ENCODE measurements around the gene MCL1. TPM values are rescaled to one million over a fixed set of nuclear protein-coding genes. Genes with fewer than 3 reads are reported as not detected.
A peak's percentile ranks its signal among the peaks of the same experiment; 100 is the strongest.
"Not testable (repeated sequence)": the region's sequence is repeated elsewhere in the genome, so short reads cannot be mapped to it uniquely, and the experiment has no call there.

Gene MCL1
- total RNA-seq, 1 experiment from 2014 or later = 574 TPM

GRCh38 chr1:150573648-150574071 is 5.8 kb downstream of the MCL1 start:
- DNase-seq (ENCODE audit: extremely low read depth, low read depth) = not testable (repeated sequence)

DNA sequence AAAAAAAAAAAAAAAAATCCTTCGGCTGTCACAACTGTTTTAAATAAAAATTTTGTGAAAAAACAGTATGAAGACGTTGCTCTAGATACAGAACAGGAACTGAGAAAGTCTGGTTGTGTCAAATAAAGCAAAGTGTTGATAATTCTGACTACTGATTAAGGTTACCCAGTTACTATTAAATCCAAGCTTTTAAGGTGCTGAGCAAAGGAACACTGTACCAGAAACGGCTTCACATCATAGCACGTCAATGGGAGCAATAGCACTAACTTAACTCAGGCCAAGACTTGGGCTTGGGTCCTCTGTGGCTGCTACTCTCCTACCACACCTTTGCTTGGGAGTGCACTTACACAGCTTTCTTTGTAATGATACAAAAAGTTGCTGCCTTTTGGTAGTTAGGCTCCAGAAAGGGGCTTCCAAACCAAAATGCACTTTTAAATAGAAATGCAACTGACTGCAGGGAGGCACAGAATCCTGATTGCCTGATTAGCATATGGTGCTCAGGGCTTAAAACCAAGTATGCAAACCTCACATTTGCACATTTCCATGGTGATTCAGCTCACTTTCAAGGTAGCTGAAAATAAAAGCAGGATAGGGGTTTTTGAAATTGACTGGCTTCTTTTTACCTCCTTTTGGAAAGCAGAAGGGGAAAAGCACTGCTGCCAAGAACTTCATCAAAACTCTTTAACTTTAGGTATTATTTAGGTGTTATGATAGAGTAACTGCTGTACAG is 6.3 kb downstream of the MCL1 start:
- DNase-seq (ENCODE audit: extremely low read depth, low read depth) = no peak

DNA sequence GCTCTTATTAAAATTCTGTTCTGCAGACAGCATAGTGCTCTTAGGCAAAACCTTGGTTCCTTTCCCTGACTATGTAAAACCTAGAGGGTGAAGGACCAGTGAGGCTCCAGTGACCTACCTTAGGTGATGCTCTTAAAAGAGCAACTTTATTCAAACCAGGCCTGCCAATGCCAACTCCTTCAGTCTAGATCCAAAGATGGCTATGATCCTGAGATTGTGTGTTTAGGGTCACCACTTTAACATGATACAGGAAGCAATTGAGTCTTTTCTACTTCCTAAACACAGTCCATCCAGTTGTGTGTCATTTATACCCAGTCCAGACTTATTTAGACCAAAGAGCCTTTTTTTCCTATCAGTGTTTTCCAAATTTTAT is 10.8 kb downstream of the MCL1 start:
- no peak for DNase-seq (ENCODE audit: extremely low read depth, low read depth)

GRCh38 chr1:150567717-150568593 is 11.5 kb downstream of the MCL1 start:
- DNase-seq (ENCODE audit: extremely low read depth, low read depth) = no peak

DNA sequence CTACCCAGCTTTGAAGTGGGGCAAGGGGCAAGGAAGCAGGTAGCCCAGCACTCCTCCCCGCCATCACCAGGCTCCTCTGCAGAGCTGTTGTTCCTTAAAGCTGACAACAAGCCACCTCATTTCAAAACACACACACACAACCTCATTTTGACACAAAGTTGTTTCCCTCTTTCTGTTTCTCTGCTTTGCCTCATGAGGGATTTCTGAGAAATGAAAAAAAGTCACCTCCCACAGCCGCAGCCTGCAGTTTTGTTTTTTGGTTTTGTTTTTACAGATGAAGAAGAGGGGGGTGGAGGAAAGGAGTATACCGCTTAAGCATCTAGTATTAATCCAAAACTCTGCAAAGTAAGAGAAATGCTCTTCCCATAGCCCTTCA is 12.1 kb downstream of the MCL1 start:
- DNase-seq (ENCODE audit: extremely low read depth, low read depth) = no peak

DNA sequence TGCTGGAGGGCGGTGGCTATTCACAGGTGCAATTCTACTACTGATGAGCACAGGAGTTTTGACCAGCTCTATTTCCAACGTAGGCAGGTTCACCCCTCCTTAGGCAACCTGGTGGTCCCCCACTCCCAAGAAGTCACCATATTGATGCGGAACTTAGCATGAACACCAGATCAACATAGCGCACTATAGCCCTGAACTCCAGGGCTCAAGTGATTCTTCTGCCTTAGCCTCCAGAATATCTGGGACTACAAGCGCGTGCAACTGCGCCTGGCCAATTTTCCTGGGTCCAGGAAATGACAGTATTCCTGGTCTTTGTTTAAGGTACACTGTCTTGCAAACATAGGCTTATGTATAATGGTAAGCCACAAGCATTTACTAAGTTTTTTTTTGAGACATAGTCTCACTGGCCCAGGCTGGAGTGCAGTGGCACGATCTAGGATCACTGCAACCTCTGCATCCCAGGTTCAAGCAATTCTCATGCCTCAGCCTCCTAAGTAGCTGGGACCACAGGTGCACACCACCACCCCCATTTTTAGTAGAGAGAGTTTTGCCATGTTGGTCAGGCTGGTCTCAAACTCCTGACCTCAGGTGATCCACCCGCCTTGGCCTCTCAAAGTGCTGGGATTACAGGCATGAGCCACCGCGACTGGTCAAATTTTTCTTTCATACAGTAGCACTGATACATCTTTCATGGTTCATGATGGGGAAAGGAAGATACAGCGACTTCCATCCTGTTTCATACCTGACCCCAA is 12.6 kb downstream of the MCL1 start:
- DNase-seq (ENCODE audit: extremely low read depth, low read depth) = no peak

DNA sequence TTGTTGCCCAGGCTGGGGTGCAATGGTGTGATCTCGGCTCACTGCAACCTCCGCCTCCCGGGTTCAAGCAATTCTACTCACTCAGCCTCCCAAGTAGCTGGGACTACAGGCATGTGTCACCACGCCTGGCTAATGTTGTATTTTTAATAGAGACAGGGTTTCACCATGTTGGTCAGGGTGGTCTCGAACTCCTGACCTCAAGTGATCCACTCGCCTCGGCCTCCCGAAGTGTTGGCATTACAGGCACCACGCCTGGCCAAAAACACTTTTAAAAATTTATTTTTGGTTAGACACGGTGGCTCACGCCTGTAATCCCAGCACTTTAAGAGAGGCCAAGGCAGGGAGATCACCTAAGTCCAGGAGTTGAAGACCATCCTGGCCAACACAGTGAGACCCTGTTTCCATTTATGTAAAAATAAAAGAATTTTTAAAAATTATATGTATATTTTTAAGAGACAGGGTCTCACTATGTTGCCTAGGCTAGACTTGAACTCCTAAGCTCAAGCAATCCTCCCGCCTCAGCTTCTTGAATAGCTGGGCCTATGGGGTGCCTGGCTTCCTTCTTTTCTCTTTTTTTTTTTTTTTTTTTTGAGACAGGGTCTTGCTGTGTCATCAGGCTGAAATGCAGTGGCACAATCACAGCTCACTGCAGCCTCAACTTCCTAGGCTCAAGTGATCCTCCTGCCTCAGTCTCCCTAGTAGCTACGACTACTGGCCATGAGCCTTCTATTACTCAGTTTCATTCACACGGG is 14.0 kb downstream of the MCL1 start:
- DNase-seq (ENCODE audit: extremely low read depth, low read depth) = not testable (repeated sequence)

GRCh38 chr1:150564051-150564991 is 15.1 kb downstream of the MCL1 start:
- no peak for DNase-seq (ENCODE audit: extremely low read depth, low read depth)

- no peak for DNase-seq (ENCODE audit: extremely low read depth, low read depth)
These were observed 15.9 kb downstream of the MCL1 start for GRCh38 chr1:150563340-150564038.

GRCh38 chr1:150562446-150563339 is 16.7 kb downstream of the MCL1 start:
- no peak for DNase-seq (ENCODE audit: extremely low read depth, low read depth)

- DNase-seq (ENCODE audit: extremely low read depth, low read depth) = peak; percentile 95
These were observed 17.4 kb downstream of the MCL1 start for GRCh38 chr1:150561974-150562445.

GRCh38 chr1:150561254-150561973 is 18.0 kb downstream of the MCL1 start:
- peak; percentile 99 for DNase-seq (ENCODE audit: extremely low read depth, low read depth)

- peak; percentile 97 for DNase-seq (ENCODE audit: extremely low read depth, low read depth)
These were observed 18.7 kb downstream of the MCL1 start for GRCh38 chr1:150560576-150561253.

DNA sequence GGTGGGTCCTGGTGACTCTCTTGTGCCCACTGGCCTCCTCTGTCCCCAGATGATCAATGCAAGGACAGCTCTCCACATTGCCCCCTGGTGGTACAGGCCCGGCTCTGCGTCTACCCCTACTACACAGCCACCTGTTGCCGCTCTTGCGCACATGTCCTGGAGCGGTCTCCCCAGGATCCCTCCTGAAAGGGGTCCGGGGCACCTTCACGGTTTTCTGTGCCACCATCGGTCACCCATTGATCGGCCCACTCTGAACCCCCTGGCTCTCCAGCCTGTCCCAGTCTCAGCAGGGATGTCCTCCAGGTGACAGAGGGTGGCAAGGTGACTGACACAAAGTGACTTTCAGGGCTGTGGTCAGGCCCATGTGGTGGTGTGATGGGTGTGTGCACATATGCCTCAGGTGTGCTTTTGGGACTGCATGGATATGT is 19.4 kb downstream of the MCL1 start:
- peak; percentile 86 for DNase-seq (ENCODE audit: extremely low read depth, low read depth)

- DNase-seq (ENCODE audit: extremely low read depth, low read depth) = no peak
These were observed 19.8 kb downstream of the MCL1 start for GRCh38 chr1:150559656-150560010.

Data from NCI-H460 (cell line).